Uterus (tissue), 2 donors: ENCODE data around the gene ZC3HAV1L.

Source experiments
- CTCF ChIP-seq, 4 experiments: fragments of 200-600 bp in 2 of 4; fragments of 450-650 bp in 2 of 4; sonication (generic) in 2 of 4; IDR thresholded peaks; one replicate each; pipeline ENCODE4 v1.5.1; 2016 to 2019; ENCODE audit warnings: antibody characterized with exemption in 4 of 4, mild to moderate bottlenecking in 2 of 4, moderate library complexity in 1 of 4
- POLR2A ChIP-seq, 2 donors: fragments of 450-650 bp; IDR thresholded peaks; one replicate each; pipeline ENCODE4 v1.6.1; 2016; ENCODE audit warnings: antibody characterized with exemption in 2 of 2, mild to moderate bottlenecking in 1 of 2, moderate library complexity in 1 of 2

DNA sequence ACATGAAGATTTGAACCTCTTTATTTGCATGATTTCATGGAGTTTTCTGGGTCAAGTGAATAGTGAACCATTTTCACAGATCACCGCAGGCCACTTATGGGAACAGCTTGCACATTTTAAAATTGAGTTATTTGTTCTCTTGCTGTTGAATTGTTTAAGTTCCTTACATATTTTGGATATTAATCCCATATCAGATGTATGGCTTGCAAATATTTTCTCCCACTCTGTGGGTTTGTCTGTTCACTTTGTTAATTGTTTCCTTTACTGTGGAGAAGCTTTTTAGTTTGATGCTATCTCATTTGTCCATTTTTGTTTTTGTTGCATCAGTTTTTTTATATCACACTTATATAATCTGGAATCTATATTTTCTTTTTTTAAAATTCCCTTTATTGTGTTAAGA lies 14.1 kb upstream of the ZC3HAV1L start:
- TF ChIP-seq CTCF (IDR thresholded peaks at IDR 0.05) = no peak
- TF ChIP-seq POLR2A (IDR thresholded peaks at IDR 0.05) = no peak
